ENCODE results near the gene KIFAP3. TPM values are rescaled to one million over a fixed set of nuclear protein-coding genes. Genes with fewer than 3 reads are reported as not detected.

The KIFAP3 gene
- total RNA-seq, 1 experiment from 2014 or later, result 29.2 TPM

- intact Hi-C loops (cut with micrococcal nuclease), result no loop called here
These were observed 140.3 kb downstream of the KIFAP3 start for GRCh38 chr1:169933984-169934725.

GRCh38 chr1:169931795-169932231, 142.7 kb downstream of the KIFAP3 start:
- H3K4me3 Mint-ChIP-seq (ENCODE audit: unreplicated experiment), result no peak overlapping the region
- H3K36me3 Mint-ChIP-seq (ENCODE audit: insufficient read depth, unreplicated experiment), result no peaks in the 10 kb centered on the region
- no peak for TF ChIP-seq CTCF (IDR thresholded peaks at IDR 0.05; ENCODE audit: unreplicated experiment)
- H3K27me3 Mint-ChIP-seq (ENCODE audit: insufficient read depth, unreplicated experiment), result no peaks in the 10 kb centered on the region
- CTCF ChIA-PET, result no interaction called here
- H3K27ac Mint-ChIP-seq (ENCODE audit: low read depth, unreplicated experiment), result no peak overlapping the region
- peaks cover 11% of the 10 kb centered on the region for H3K4me1 Mint-ChIP-seq (ENCODE audit: insufficient read depth, unreplicated experiment)
- no TSS peak for BruUV-seq (replicated peaks)
- H3K9me3 Mint-ChIP-seq (ENCODE audit: unreplicated experiment), result no peaks in the 10 kb centered on the region
- DNase-seq (ENCODE audit: unreplicated experiment), result no peak
- POLR2A ChIA-PET, result no interaction called here
- intact Hi-C loops (cut with micrococcal nuclease), result no loop called here

More at GRCh38 chr1:169933984-169934725, 140.3 kb downstream of the KIFAP3 start:
- Mint-ChIP-seq H3K4me3 (ENCODE audit: unreplicated experiment) (peak overlapping the region; percentile 22), H3K9me3 (ENCODE audit: unreplicated experiment) (no peaks in the 10 kb centered on the region), H3K27ac (ENCODE audit: low read depth, unreplicated experiment) (no peak overlapping the region), H3K4me1 (ENCODE audit: insufficient read depth, unreplicated experiment) (peaks cover 11% of the 10 kb centered on the region), H3K27me3 (ENCODE audit: insufficient read depth, unreplicated experiment) (no peaks in the 10 kb centered on the region), H3K36me3 (ENCODE audit: insufficient read depth, unreplicated experiment) (no peaks in the 10 kb centered on the region)
- DNase-seq (ENCODE audit: unreplicated experiment), result peak; percentile 88
- ChIA-PET POLR2A (interaction anchor here (2.0 kb wide), 1 partner anchor 40 kb away, joined by 8 read pairs; the partner anchor contains the start of gene SCYL3), CTCF (interaction anchor here (0.7 to 1.9 kb wide), 5 partner anchors 10 to 950 kb away, joined by 3 to 6 read pairs (median 4); no protein-coding TSS in a partner anchor)
- BruUV-seq (replicated peaks), result no TSS peak
- no peak for TF ChIP-seq CTCF (IDR thresholded peaks at IDR 0.05; ENCODE audit: unreplicated experiment)

GRCh38 chr1:169929210-169929526, 145.3 kb downstream of the KIFAP3 start:
- no peak for TF ChIP-seq CTCF (IDR thresholded peaks at IDR 0.05; ENCODE audit: unreplicated experiment)
- CTCF ChIA-PET, result interaction anchor here (0.6 to 2.4 kb wide), 27 partner anchors 10 to 1317 kb away, joined by 3 to 18 read pairs (median 3); partner anchors contain the start of gene MROH9
- Mint-ChIP-seq H3K4me3 (ENCODE audit: unreplicated experiment) (no peak overlapping the region), H3K27ac (ENCODE audit: low read depth, unreplicated experiment) (no peak overlapping the region), H3K36me3 (ENCODE audit: insufficient read depth, unreplicated experiment) (peaks cover 9% of the 10 kb centered on the region), H3K27me3 (ENCODE audit: insufficient read depth, unreplicated experiment) (no peaks in the 10 kb centered on the region), H3K9me3 (ENCODE audit: unreplicated experiment) (no peaks in the 10 kb centered on the region), H3K4me1 (ENCODE audit: insufficient read depth, unreplicated experiment) (peaks cover 5% of the 10 kb centered on the region)
- BruUV-seq (replicated peaks), result no TSS peak
- POLR2A ChIA-PET, result interaction anchor here (0.9 kb wide), 2 partner anchors 39 to 603 kb away, joined by 3 read pairs; partner anchors contain the start of gene GORAB
- no peak for DNase-seq (ENCODE audit: unreplicated experiment)
- intact Hi-C loops (cut with micrococcal nuclease), result loop anchor here (1.0 to 2.0 kb wide), 6 partner anchors 82 to 1000 kb away; partner anchors contain the start of gene KIFAP3

GRCh38 chr1:169928438-169929209, 145.9 kb downstream of the KIFAP3 start:
- POLR2A ChIA-PET, result interaction anchor here (0.9 to 1.1 kb wide), 3 partner anchors 39 to 603 kb away, joined by 3 read pairs; partner anchors contain the start of gene GORAB
- CTCF ChIA-PET, result interaction anchor here (0.6 to 2.4 kb wide), 33 partner anchors 9 to 1317 kb away, joined by 3 to 18 read pairs (median 3); partner anchors contain the start of gene MROH9
- peak; percentile 84 for TF ChIP-seq CTCF (IDR thresholded peaks at IDR 0.05; ENCODE audit: unreplicated experiment)
- peaks cover 9% of the 10 kb centered on the region for H3K36me3 Mint-ChIP-seq (ENCODE audit: insufficient read depth, unreplicated experiment)
- no TSS peak for BruUV-seq (replicated peaks)
- no peaks in the 10 kb centered on the region for H3K27me3 Mint-ChIP-seq (ENCODE audit: insufficient read depth, unreplicated experiment)
- DNase-seq (ENCODE audit: unreplicated experiment), result peak; percentile 67
- no peak overlapping the region for H3K4me3 Mint-ChIP-seq (ENCODE audit: unreplicated experiment)
- no peak overlapping the region for H3K27ac Mint-ChIP-seq (ENCODE audit: low read depth, unreplicated experiment)
- intact Hi-C loops (cut with micrococcal nuclease), result loop anchor here (1.0 to 2.0 kb wide), 6 partner anchors 82 to 1001 kb away; partner anchors contain the start of gene KIFAP3
- H3K9me3 Mint-ChIP-seq (ENCODE audit: unreplicated experiment), result no peaks in the 10 kb centered on the region
- no peaks in the 10 kb centered on the region for H3K4me1 Mint-ChIP-seq (ENCODE audit: insufficient read depth, unreplicated experiment)

All from MCF 10A (cell line).